ENCODE data around the gene TSHZ2. TPM values are rescaled to one million over a fixed set of nuclear protein-coding genes. Genes with fewer than 3 reads are reported as not detected.

Gene TSHZ2
- total RNA-seq, 1 donor from 2014 or later = 10.1 TPM

DNA sequence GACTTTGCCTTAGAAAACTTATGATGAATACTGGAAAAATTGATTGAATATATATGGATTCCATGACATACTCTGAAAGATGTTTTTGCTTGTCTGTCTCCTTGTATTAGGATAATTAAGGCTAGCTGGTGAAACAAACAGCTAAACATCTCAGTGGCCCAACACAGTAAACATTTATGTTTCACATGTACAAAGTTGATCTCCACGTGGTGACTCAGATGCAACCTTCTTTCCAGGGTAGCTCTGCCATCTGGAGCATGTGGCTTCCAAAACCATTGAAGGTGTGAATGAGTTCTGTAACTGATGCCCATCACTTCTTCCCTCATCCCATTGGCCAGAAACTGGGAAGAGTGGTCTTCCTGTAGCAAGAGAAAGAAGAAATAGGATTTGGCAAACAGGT is 196.3 kb downstream of the TSHZ2 start:
- no peak for DNase-seq

- no peak for DNase-seq
Observed at GRCh38 chr20:53170196-53170595, 198.0 kb downstream of the TSHZ2 start.

- peak; percentile 81 for DNase-seq
Observed at GRCh38 chr20:53171065-53171464, 198.9 kb downstream of the TSHZ2 start.

- no peak for DNase-seq
Observed at GRCh38 chr20:53174454-53174853, 202.3 kb downstream of the TSHZ2 start.

GRCh38 chr20:53175135-53175780 is 203.1 kb downstream of the TSHZ2 start:
- DNase-seq = no peak

GRCh38 chr20:53176134-53176533 is 204.0 kb downstream of the TSHZ2 start:
- DNase-seq = no peak

GRCh38 chr20:53177687-53178086 is 205.5 kb downstream of the TSHZ2 start:
- DNase-seq = no peak

DNA sequence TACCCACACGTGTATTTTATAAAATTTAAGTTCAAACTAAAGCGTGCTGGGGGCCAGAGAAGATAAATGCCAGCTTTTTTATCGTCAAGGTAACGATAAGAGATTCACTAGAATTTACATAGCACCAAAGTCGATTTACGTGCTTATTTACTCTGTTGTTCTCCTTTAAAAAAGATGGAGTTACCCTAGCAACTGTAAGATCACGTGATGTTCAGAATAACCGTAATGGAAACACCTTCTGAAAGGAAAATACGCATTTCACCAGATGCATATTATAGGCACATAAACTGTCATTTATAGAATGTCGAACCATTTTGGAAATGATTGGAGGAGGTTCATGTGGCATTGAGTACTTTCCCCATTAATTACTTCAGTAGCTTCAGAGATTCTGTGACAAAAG is 207.6 kb downstream of the TSHZ2 start:
- DNase-seq = no peak

- no peak for DNase-seq
Observed at GRCh38 chr20:53180928-53181362, 208.8 kb downstream of the TSHZ2 start.

DNA sequence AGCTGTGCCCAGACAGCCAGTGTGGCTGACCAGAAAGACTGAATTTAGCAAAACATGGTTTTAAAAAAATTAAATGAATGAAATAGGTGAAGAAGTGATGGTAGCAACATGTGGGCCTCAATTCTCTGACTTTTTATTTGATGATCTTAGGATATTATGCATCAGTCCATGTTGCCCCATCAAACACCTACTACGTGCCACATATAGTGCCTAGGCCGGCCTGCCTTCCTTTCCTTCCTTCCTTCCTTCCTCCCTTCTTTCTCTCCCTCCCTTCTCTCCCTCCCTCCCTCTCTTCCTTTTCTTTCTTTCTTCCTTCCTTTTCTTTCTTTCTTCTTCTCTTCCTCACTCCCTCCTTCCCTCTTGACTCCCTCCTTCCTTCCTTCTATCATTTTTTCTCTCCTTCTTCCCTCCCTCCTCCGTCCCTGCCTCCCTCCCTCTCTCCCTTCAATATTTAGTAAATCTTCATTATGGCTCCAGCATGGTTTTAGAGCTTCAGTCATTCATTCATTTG is 209.8 kb downstream of the TSHZ2 start:
- DNase-seq = no peak

GRCh38 chr20:53183181-53183580 is 211.0 kb downstream of the TSHZ2 start:
- no peak for DNase-seq

DNA sequence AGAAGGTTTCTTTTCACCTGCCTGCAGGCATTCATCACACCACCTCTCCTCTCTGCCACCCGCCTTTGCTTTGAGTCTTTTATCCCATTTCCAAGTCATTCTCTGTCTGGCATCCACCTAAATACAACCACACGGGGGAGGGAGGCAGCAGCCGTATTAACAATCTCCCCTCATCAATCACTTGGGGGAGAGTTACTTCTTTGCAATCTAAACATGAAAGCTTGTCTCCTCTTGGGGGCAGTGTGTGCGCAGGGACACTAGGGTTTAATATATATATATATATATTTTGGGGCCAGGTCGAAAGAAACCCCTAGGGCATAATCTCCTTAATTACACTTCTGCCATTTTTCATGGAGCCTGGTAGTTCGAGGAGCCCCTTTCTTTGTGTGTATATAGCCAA is 214.5 kb downstream of the TSHZ2 start:
- no peak for DNase-seq

GRCh38 chr20:53187392-53188068 is 215.4 kb downstream of the TSHZ2 start:
- DNase-seq = peak; percentile 17

- no peak for DNase-seq
Observed at GRCh38 chr20:53190225-53190624, 218.1 kb downstream of the TSHZ2 start.

DNA sequence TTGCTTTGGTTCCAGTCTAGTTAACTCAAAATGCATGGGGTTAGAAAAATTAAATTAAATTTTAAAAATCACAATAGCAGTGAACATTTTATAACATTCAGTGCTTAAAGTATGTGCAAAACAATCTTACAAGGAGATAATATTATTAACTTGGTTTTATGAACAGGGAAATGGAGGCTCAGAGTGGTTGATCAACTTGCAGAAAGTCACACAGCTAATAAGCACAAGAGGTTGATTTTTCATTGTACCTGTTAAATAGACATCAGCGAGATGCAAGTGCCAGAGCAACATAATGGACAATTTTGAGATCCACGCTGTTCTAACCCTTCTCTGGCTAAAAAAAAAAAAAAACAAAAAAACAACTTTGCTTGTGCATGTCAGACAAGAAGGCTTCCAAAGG is 219.8 kb downstream of the TSHZ2 start:
- no peak for DNase-seq

- DNase-seq = no peak
Observed at GRCh38 chr20:53194306-53195290, 222.4 kb downstream of the TSHZ2 start.

- peak; percentile 68 for DNase-seq
Observed at GRCh38 chr20:53195876-53196610, 223.9 kb downstream of the TSHZ2 start.

DNA sequence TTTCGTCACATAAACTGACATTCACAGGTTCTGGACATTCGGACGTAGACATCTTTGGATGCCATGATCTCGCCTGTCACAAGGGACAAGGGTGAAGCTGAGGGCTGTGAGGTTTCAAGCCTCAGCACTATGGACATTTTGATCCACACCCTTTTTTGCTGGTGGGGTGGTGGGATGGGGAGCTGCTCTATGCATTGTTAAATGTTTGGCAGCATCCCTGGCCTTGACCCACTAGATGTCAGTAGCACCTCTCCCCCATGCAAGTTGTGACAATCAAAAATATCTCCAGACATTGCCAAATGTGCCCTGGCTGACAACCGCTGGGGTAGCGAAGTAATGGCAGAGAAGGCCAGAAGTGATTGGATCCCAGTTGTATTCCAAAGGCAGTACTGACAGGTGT is 229.4 kb downstream of the TSHZ2 start:
- DNase-seq = no peak

- no peak for DNase-seq
Observed at GRCh38 chr20:53202777-53203176, 230.6 kb downstream of the TSHZ2 start.

DNA sequence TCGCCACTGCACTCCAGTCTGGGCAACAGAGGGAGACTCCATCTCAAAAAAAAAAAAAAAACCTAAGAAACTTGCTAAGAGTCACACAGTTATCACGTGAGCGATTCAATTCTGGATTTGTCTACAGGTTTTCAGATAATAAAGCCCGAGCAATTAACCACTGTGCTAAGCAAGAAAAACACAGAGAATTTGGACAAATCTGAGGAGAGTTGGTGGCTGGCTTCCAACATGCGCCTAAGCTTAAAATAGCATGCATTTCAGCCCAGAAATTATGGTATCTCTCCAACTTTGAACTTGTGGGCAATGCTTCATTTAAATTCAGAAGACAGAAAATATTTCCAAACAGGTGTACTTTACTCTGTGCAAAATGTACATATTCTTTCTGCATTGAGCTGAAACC is 232.9 kb downstream of the TSHZ2 start:
- no peak for DNase-seq

DNA sequence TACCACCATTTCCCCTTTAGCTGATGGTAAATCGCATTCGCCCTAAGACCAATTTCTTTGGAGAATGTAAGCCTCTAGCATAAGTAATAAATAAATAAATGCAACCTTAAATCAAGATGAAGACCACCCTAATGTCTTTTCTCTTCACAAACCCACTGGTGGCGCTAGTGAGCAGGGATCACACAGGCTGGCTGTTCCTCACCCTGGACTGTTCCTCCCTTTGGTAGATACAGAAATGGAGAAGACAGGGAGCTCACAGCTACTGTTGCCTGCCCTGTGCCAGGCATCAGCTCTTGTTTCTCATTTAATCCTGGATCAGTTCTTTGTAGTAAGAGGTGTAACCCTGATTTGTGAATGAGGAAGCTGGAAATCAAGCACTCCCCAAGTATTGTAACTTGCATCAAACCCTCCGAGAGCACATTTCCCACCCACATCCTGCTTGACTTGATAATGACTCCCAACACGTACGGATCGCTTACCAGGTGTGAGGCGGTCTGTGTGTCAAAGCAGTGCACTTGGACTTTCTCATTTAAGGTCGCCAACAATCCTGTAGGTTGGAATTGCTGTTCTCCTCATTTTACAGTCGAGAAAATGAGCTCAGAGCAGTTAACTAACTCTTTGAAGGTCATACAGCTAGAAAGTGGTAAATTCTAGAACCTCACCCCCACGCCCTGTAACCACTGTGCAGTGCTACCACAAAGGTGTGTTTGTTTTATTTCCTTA is 236.1 kb downstream of the TSHZ2 start:
- DNase-seq = no peak

All from skin of body (tissue), 2 donors.